Prostate gland (tissue), 2 donors: ENCODE measurements around the gene TEC.

ENCODE experiments used
- CTCF ChIP-seq, 4 experiments: fragments of 200-600 bp in 2 of 4; fragments of 450-650 bp in 2 of 4; sonication (generic) in 2 of 4; IDR thresholded peaks; 1 replicate in 3 of 4; 2 replicates in 1 of 4; pipeline ENCODE4 v1.5.1; 2016 to 2019; ENCODE audit warnings: antibody characterized with exemption in 4 of 4, mild to moderate bottlenecking in 2 of 4, moderate library complexity in 2 of 4
- POLR2AphosphoS5 ChIP-seq: sonication (generic); formaldehyde crosslinking; IDR thresholded peaks from one replicate; pipeline ENCODE4 v1.6.1; 2017; ENCODE audit warnings: antibody characterized with exemption

GRCh38 chr4:48100256-48100655 is 169.4 kb downstream of the TEC start:
- TF ChIP-seq POLR2AphosphoS5 (no peak), CTCF (IDR thresholded peaks at IDR 0.05) (no peak)
